GM10266 (cell line): Measurements from ENCODE around the gene PHEX.

Experiments used
- DNase-seq: peaks from one replicate; pipeline ENCODE4 v3.0.0; 2012; ENCODE audit errors: extremely low spot score
- TF ChIP-seq, protein P1 (sequence below): IDR thresholded peaks from 2 replicates; pipeline ENCODE4 v1.5.1; 2012; ENCODE audit warnings: mild to moderate bottlenecking, low read depth; ENCODE audit not compliant: control insufficient read depth, insufficient read depth; ENCODE audit errors: missing control alignments

Gene PHEX

DNA sequence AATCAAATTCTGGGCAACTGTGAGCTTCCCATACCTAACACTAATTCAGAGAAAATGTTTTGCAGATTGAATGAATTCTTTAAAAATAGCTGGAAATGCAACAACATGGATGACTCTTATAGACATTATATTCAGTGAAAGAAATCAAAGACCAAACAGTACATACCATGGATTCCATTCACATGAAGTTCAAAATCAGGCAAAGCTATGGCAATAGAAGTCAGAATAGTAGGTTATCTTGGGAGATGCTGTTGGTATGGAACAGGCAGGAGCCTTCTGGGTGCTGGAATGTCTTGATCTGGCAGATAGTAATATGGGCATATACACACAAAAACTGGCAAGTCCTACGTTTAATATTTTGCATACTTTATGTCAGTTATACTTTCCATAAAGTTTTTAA is 215.0 kb downstream of the PHEX start:
- TF ChIP-seq, protein P1, sequence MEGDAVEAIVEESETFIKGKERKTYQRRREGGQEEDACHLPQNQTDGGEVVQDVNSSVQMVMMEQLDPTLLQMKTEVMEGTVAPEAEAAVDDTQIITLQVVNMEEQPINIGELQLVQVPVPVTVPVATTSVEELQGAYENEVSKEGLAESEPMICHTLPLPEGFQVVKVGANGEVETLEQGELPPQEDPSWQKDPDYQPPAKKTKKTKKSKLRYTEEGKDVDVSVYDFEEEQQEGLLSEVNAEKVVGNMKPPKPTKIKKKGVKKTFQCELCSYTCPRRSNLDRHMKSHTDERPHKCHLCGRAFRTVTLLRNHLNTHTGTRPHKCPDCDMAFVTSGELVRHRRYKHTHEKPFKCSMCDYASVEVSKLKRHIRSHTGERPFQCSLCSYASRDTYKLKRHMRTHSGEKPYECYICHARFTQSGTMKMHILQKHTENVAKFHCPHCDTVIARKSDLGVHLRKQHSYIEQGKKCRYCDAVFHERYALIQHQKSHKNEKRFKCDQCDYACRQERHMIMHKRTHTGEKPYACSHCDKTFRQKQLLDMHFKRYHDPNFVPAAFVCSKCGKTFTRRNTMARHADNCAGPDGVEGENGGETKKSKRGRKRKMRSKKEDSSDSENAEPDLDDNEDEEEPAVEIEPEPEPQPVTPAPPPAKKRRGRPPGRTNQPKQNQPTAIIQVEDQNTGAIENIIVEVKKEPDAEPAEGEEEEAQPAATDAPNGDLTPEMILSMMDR, result no peak
- DNase-seq, result no peak

DNA sequence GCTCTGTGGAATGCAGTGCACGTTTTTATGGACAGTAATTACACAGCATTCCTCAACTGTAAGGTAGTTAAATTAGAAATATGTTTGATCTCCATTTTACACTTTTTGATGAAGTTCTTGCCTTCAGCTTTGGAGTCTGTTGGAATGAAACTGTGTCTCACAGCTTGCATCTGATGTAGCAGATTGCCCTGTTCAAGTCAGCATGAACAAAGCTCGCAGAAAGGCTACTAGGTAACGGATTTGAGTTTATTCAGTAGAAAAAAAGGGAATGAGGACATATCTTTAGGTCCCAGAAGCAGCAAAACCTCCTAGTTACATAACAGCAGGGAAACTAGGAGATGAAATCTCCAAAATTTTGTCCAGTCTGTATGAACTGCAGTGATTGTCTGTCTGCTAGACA is 216.3 kb downstream of the PHEX start:
- no peak for DNase-seq
- TF ChIP-seq, protein P1, result no peak

DNA sequence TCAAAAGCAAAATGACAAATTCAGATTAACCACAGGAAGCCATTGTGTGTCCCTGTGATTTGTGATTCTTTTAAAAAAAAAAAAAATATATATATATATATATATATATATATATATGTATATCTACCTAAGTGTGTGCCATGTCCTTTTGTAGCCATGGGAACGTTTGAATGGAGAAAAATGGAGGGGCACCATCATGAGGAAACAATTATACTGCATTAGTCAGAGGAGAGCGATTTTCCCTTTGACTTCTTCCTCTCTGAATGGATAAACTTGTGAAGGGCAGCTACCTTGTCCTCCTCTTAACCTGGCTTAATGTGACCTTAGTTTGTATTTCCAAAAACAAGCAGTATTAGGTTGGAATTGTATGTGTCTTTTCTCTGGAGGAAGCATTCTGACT is 217.2 kb downstream of the PHEX start:
- TF ChIP-seq, protein P1, result no peak

GRCh38 chrX:22268706-22269105 is 236.6 kb downstream of the PHEX start:
- no peak for DNase-seq
- TF ChIP-seq, protein P1, result no peak

More for the DNA sequence above, 217.2 kb downstream of the PHEX start:
- no peak for DNase-seq

DNA sequence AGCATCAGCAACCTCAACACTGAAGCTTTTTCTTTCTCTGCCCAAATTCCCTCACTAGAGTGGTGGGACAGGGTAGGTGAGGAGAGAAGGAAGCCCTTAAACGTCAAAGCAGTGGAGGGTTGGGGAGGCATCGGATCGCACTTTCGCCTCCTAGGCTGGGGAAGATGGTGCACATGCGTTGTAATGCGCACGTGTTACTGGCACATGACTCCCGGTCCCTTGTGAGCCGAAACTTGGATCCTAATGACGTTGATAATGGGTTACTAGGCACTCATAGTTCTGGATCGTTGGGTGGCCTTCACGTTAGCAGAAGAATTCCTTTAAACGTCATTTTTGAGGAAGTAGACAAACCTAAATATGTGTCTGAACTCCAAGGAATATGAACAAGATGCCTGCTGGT is 240.5 kb downstream of the PHEX start, which contains the start of gene CBLL2:
TSS of gene CBLL2 (plus strand) at position 301 of the 400 bp plus-strand sequence. CDS start at position 380, 79 bp downstream.
- TF ChIP-seq, protein P1, result no peak
- no peak for DNase-seq

GRCh38 chrX:22273714-22274317 is 241.7 kb downstream of the PHEX start:
- TF ChIP-seq, protein P1, result no peak

DNA sequence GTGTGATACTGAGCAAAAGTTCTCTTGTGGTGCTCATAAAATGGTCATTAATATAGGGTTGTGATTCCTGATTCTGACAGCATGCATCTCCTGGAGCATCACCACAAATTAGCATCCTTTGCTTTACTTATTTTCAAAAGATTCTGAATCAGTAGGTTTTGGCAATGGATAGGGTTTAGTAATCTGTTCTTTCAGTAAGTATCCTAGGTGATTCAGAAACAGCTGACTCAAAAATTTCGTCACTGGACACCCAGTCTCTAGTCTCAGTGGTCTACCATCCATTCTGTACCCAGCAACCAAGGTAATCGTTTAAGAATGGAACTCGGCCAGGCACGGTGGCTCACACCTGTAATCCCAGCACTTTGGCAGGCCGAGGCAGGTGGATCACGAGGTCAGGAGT is 244.7 kb downstream of the PHEX start:
- no peak for DNase-seq
- TF ChIP-seq, protein P1, result no peak

More at GRCh38 chrX:22273714-22274317, 241.7 kb downstream of the PHEX start:
- DNase-seq, result no peak
